GM21825 (cell line): ENCODE data around the gene EFHB.
A peak's percentile ranks its signal among the peaks of the same experiment; 100 is the strongest.
"Not testable (repeated sequence)": the region's sequence is repeated elsewhere in the genome, so short reads cannot be mapped to it uniquely, and the experiment has no call there.

Experiments
- ATAC-seq: cut with Tn5 transposase; IDR thresholded peaks from one replicate; pipeline ENCODE4 v1.9.1; 2021; ENCODE audit warnings: mild to moderate bottlenecking, moderate library complexity; ENCODE audit not compliant: unreplicated experiment

Gene EFHB

GRCh38 chr3:19931180-19931692 is 2.8 kb downstream of the EFHB start:
- peak; percentile 89 for ATAC-seq

- ATAC-seq, result no peak
Measured at GRCh38 chr3:19920401-19921080, 13.5 kb downstream of the EFHB start.

GRCh38 chr3:19917167-19917566 is 16.9 kb downstream of the EFHB start:
- no peak for ATAC-seq

GRCh38 chr3:19911452-19911851 is 22.6 kb downstream of the EFHB start:
- no peak for ATAC-seq

GRCh38 chr3:19907523-19907922 is 26.5 kb downstream of the EFHB start:
- ATAC-seq, result no peak

- ATAC-seq, result no peak
Measured at GRCh38 chr3:19903649-19904048, 30.4 kb downstream of the EFHB start.

- no peak for ATAC-seq
Measured at GRCh38 chr3:19901918-19902317, 32.1 kb downstream of the EFHB start.

- ATAC-seq, result no peak
Measured at GRCh38 chr3:19901337-19901736, 32.7 kb downstream of the EFHB start.

- ATAC-seq, result not testable (repeated sequence)
Measured at GRCh38 chr3:19899833-19900232, 34.2 kb downstream of the EFHB start.

- ATAC-seq, result no peak
Measured at GRCh38 chr3:19899264-19899663, 34.8 kb downstream of the EFHB start.

GRCh38 chr3:19898721-19899120 is 35.3 kb downstream of the EFHB start:
- ATAC-seq, result no peak

GRCh38 chr3:19891740-19892139 is 42.3 kb downstream of the EFHB start:
- ATAC-seq, result no peak

- ATAC-seq, result no peak
Measured at GRCh38 chr3:19888428-19889152, 45.4 kb downstream of the EFHB start.

- ATAC-seq, result not testable (repeated sequence)
Measured at GRCh38 chr3:19887122-19887521, 46.9 kb downstream of the EFHB start.

- no peak for ATAC-seq
Measured at GRCh38 chr3:19886404-19886803, 47.6 kb downstream of the EFHB start.

- ATAC-seq, result peak; percentile 49
Measured at GRCh38 chr3:19885468-19885867, 48.5 kb downstream of the EFHB start.

- no peak for ATAC-seq
Measured at GRCh38 chr3:19881852-19882251, 52.2 kb downstream of the EFHB start.

- no peak for ATAC-seq
Measured at GRCh38 chr3:19881036-19881435, 53.0 kb downstream of the EFHB start.

- ATAC-seq, result no peak
Measured at GRCh38 chr3:19877656-19878055, 56.4 kb downstream of the EFHB start.

- ATAC-seq, result peak; percentile 93
Measured at GRCh38 chr3:19866751-19867347, 67.2 kb downstream of the EFHB start.

GRCh38 chr3:19855318-19855717 is 78.7 kb downstream of the EFHB start:
- ATAC-seq, result not testable (repeated sequence)

- ATAC-seq, result not testable (repeated sequence)
Measured at GRCh38 chr3:19846609-19847008, 87.4 kb downstream of the EFHB start.
